ENCODE measurements around the gene C12orf56. TPM values are rescaled to one million over a fixed set of nuclear protein-coding genes. Genes with fewer than 3 reads are reported as not detected.
A peak's percentile ranks its signal among the peaks of the same experiment; 100 is the strongest.

The C12orf56 gene
- total RNA-seq, 1 experiment from 2014 or later, result not detected

- POLR2A ChIA-PET, result no interaction called here
- CTCF ChIA-PET, result interaction anchor here (0.7 to 1.4 kb wide), 2 partner anchors 35 to 118 kb away, joined by 3 read pairs; no protein-coding TSS in a partner anchor
Measured at GRCh38 chr12:64392221-64392620, 1.7 kb upstream of the C12orf56 start.

More at GRCh38 chr12:64392221-64392620, 1.7 kb upstream of the C12orf56 start:
- DNase-seq (ENCODE audit: low read depth, low spot score) (no peak), ATAC-seq (peak; percentile 83)
- Histone ChIP-seq H3K4me1 (ENCODE audit: control insufficient read depth in 1 of 2, insufficient read depth in 2 of 2, low read length in 2 of 2) (no peaks in the 10 kb centered on the region; a peak in 1 of 4 replicates), H4K20me1 (ENCODE audit: insufficient read depth) (no peaks in the 10 kb centered on the region), H3K9me3 (ENCODE audit: control insufficient read depth in 1 of 2, insufficient read depth in 1 of 2, low read depth in 1 of 2, low read length in 2 of 2) (no peaks in the 10 kb centered on the region), H3K4me2 (ENCODE audit: low read length) (no peak overlapping the region), H3K27me3 (ENCODE audit: insufficient read depth, low read length) (no peaks in the 10 kb centered on the region), H3K36me3 (ENCODE audit: control insufficient read depth in 1 of 2, insufficient read depth in 2 of 2, low read length in 2 of 2) (no peaks in the 10 kb centered on the region), H3K27ac (ENCODE audit: low read depth, low read length) (no peak overlapping the region), H3K9me2 (ENCODE audit: insufficient read depth) (no peaks in the 10 kb centered on the region), H3K79me2 (ENCODE audit: insufficient read depth, low read length) (no peaks in the 10 kb centered on the region), H3K9ac (ENCODE audit: low read length) (no peak overlapping the region), H2AFZ (ENCODE audit: low read depth, low read length, poor library complexity, severe bottlenecking) (no peak overlapping the region), H3K4me3 (replicated peaks in 1 of 2; ENCODE audit: low read depth in 1 of 2, low read length in 2 of 2) (no peak overlapping the region)
- BruUV-seq (replicated peaks), result no TSS peak
- RAD21 ChIA-PET (ENCODE audit: low non-redundant PET in 1 of 2, low total read pairs in 2 of 2, uncharacterized antibody in 2 of 2, unreplicated experiment in 2 of 2), result no interaction called here
- intact Hi-C loops (cut with micrococcal nuclease), result loop anchor here (1.0 kb wide), 1 partner anchor 119 kb away; no protein-coding TSS in a partner anchor
- TF ChIP-seq, protein P1, sequence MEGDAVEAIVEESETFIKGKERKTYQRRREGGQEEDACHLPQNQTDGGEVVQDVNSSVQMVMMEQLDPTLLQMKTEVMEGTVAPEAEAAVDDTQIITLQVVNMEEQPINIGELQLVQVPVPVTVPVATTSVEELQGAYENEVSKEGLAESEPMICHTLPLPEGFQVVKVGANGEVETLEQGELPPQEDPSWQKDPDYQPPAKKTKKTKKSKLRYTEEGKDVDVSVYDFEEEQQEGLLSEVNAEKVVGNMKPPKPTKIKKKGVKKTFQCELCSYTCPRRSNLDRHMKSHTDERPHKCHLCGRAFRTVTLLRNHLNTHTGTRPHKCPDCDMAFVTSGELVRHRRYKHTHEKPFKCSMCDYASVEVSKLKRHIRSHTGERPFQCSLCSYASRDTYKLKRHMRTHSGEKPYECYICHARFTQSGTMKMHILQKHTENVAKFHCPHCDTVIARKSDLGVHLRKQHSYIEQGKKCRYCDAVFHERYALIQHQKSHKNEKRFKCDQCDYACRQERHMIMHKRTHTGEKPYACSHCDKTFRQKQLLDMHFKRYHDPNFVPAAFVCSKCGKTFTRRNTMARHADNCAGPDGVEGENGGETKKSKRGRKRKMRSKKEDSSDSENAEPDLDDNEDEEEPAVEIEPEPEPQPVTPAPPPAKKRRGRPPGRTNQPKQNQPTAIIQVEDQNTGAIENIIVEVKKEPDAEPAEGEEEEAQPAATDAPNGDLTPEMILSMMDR (IDR thresholded peaks at IDR 0.05 in 2 of 3, conservative IDR thresholded peaks at IDR 0.05 in 1 of 3; ENCODE audit: borderline replicate concordance in 1 of 3, insufficient read depth in 1 of 3, low read depth in 2 of 3, low read length in 2 of 3), result peak; percentile 32 to 48 (median 45); a peak in 5 of 6 replicates
- no peak for TF ChIP-seq FOSL1 (IDR thresholded peaks at IDR 0.05; ENCODE audit: low read depth)
- peak; percentile 59 for TF ChIP-seq RAD21 (IDR thresholded peaks at IDR 0.05; ENCODE audit: low read depth)
- no peak for TF ChIP-seq SIN3A (IDR thresholded peaks at IDR 0.05; ENCODE audit: low read depth)
- TF ChIP-seq TCF7L2 (IDR thresholded peaks at IDR 0.05; ENCODE audit: borderline replicate concordance, extremely low read depth, insufficient read depth, insufficient read length), result no peak
- TF ChIP-seq ZNF274 (IDR thresholded peaks at IDR 0.05; ENCODE audit: low read depth, low read length), result no peak
- no peak for TF ChIP-seq EZH2phosphoT487 (IDR thresholded peaks at IDR 0.05; ENCODE audit: borderline replicate concordance)
- no peak for TF ChIP-seq CEBPB (IDR thresholded peaks at IDR 0.05; ENCODE audit: low read depth)
- TF ChIP-seq, protein P2, sequence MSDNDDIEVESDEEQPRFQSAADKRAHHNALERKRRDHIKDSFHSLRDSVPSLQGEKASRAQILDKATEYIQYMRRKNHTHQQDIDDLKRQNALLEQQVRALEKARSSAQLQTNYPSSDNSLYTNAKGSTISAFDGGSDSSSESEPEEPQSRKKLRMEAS (IDR thresholded peaks at IDR 0.05), result no peak
- TF ChIP-seq JUND (IDR thresholded peaks at IDR 0.05), result no peak
- TF ChIP-seq SRF (IDR thresholded peaks at IDR 0.05; ENCODE audit: low read depth), result no peak
- TF ChIP-seq SP1 (IDR thresholded peaks at IDR 0.05; ENCODE audit: low read depth), result no peak
